Natural killer cell (primary cell): ENCODE results near the gene CCDC27. TPM values are rescaled to one million over a fixed set of nuclear protein-coding genes. Genes with fewer than 3 reads are reported as not detected.

ENCODE experiments used
- ATAC-seq, 3 donors: fragments of 150-1000 bp in 2 of 3; fragments of 200-7000 bp in 1 of 3; cut with Tn5 transposase; 1 replicate in 1 of 3; 2 replicates in 2 of 3; pipeline ENCODE4 v1.10.0; 2021; ENCODE audit warnings: mild to moderate bottlenecking in 2 of 3, moderate library complexity in 2 of 3
- DNase-seq, 2 donors: peaks; one replicate each; pipeline versions ENCODE4 v3.0.0 to v3.0.0-alpha.2; 2013 to 2021; ENCODE audit warnings: mixed read lengths in 1 of 2
- H3K27ac ChIP-seq: one replicate; pipeline ENCODE4 v1.5.1; 2013; ENCODE audit warnings: mild to moderate bottlenecking, low read length
- H3K27me3 ChIP-seq: one replicate; pipeline ENCODE4 v1.6.1; 2013; ENCODE audit warnings: low read length; ENCODE audit not compliant: control insufficient read depth, insufficient read depth
- H3K36me3 ChIP-seq: one replicate; pipeline ENCODE4 v1.6.1; 2013; ENCODE audit warnings: low read length; ENCODE audit not compliant: control insufficient read depth, insufficient read depth
- H3K4me1 ChIP-seq: one replicate; pipeline ENCODE4 v1.6.1; 2013; ENCODE audit warnings: low read length; ENCODE audit not compliant: control insufficient read depth, insufficient read depth
- H3K4me3 ChIP-seq: one replicate; pipeline ENCODE4 v1.5.1; 2013; ENCODE audit warnings: low read length
- H3K9me3 ChIP-seq: one replicate; pipeline ENCODE4 v1.6.1; 2013; ENCODE audit warnings: low read length; ENCODE audit not compliant: control insufficient read depth, insufficient read depth
- H3K27ac Mint-ChIP-seq, 2 donors: one replicate each; pipeline ENCODE4 v1.8.0; 2022; ENCODE audit warnings: mild to moderate bottlenecking in 2 of 2, mixed read lengths in 2 of 2, moderate library complexity in 1 of 2
- H3K27me3 Mint-ChIP-seq, 2 donors: one replicate each; pipeline ENCODE4 v1.8.0; 2022; ENCODE audit warnings: low read depth in 2 of 2, mixed read lengths in 2 of 2
- H3K36me3 Mint-ChIP-seq: one replicate; pipeline ENCODE4 v1.8.0; 2022; ENCODE audit warnings: mixed read lengths
- H3K4me1 Mint-ChIP-seq, 2 donors: one replicate each; pipeline ENCODE4 v1.8.0; 2022; ENCODE audit warnings: mixed read lengths in 2 of 2
- H3K4me3 Mint-ChIP-seq: one replicate; pipeline ENCODE4 v1.8.0; 2022; ENCODE audit warnings: mild to moderate bottlenecking, moderate library complexity, mixed read lengths
- H3K9me3 Mint-ChIP-seq, 2 donors: one replicate each; pipeline ENCODE4 v1.8.0; 2022; ENCODE audit warnings: mixed read lengths in 2 of 2
- CTCF ChIP-seq: fragments of 200-600 bp; IDR thresholded peaks from one replicate; pipeline ENCODE4 v1.8.0; 2022; ENCODE audit warnings: antibody characterized with exemption
- WGBS: methylation state at CpG from one replicate; pipeline ENCODE4 v1.1.7; 2013; ENCODE audit warnings: missing lambda C conversion rate; ENCODE audit not compliant: insufficient coverage; 5-methylcytosine and 5-hydroxymethylcytosine counted together
- intact Hi-C: fragments of 100-400 bp; cut with micrococcal nuclease; formaldehyde crosslinking; loops from one replicate; pipeline ENCODE4 v1.14.2; 2022
- total RNA-seq, 4 donors: library from RNA; stranded (reverse); fragments of 120-200 nt in 1 of 4; gene quantifications; one replicate each; pipeline versions ENCODE4 v1.2.3 to v1.2.4, GENCODE V29; 2013 to 2022

The CCDC27 gene
- total RNA-seq, 3 donors from 2014 or later (not counting 1 experiment from before 2014, with no cell fraction given), result not detected

GRCh38 chr1:3727042-3727824 lies 25.0 kb upstream of the CCDC27 start:
- intact Hi-C loops, result no loop called here
- no peak overlapping the region for H3K27ac Mint-ChIP-seq
- no peaks in the 10 kb centered on the region for H3K36me3 ChIP-seq
- H3K27me3 Mint-ChIP-seq, result no peaks in the 10 kb centered on the region
- no peaks in the 10 kb centered on the region for H3K9me3 ChIP-seq
- no peaks in the 10 kb centered on the region for H3K27me3 ChIP-seq
- H3K4me1 Mint-ChIP-seq, result peaks cover 0 to 5% of the 10 kb centered on the region in 2 donors
- H3K27ac ChIP-seq, result no peak overlapping the region
- no peak overlapping the region for H3K4me3 ChIP-seq
- TF ChIP-seq CTCF, result no peak
- peak in 1 of 3 donors; percentile 42 for ATAC-seq
- H3K9me3 Mint-ChIP-seq, result peaks cover 0 to 2% of the 10 kb centered on the region in 2 donors
- peak in 1 of 2 donors; percentile 23 for DNase-seq
- 56% methylated on average over 37 of the region's 37 CpGs for WGBS
- H3K4me1 ChIP-seq, result no peaks in the 10 kb centered on the region
- no peaks in the 10 kb centered on the region for H3K36me3 Mint-ChIP-seq
- H3K4me3 Mint-ChIP-seq, result no peak overlapping the region

DNA sequence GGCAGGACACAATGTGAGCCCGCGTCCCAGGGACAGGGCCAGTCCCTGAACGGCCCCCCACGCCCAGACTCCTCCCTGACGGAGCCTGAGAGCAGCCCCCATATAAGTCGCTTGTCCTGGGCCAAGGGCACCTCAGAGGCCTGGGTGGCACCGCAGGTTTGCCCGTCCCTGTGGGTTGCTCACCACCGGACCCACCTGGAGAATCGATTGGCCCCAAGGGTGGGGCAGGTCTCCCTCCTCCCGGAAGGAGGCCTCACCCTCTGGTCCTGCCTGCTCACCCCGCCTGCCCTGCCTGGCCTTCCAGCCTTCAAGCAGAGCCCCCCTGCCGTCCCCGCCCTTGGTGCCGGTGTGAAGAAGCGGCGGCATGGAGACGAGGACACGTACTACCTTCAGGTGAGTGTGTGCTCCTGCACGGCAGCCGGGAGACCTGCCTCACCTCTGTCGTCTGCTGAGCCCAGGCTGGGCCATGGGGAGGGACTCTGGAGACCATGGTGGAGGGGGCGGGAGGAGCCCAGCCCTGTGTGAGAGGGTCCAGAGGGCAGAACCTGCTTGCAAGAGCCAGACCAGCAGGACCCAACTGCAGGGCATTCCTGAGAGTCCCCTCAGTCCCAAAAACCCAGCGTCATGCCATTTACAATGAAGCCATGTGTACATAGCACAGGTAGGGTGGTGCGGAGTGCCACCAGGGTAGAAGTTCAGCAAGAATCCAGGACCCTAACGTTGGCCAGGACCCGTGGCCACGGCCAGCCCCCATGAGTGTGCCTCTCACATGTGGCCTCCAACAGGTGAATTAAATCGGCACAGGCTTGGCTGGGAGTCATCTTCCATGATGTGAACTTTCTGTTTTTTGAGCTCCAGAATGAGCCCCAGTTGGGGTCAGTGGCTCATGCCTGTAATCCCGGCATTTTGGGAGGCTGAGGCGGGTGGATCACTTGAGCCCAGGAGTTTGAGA lies 24.1 kb upstream of the CCDC27 start:
- WGBS, result 87% methylated on average over 31 of the region's 31 CpGs
- H3K9me3 Mint-ChIP-seq, result peaks cover 0 to 2% of the 10 kb centered on the region in 2 donors

DNA sequence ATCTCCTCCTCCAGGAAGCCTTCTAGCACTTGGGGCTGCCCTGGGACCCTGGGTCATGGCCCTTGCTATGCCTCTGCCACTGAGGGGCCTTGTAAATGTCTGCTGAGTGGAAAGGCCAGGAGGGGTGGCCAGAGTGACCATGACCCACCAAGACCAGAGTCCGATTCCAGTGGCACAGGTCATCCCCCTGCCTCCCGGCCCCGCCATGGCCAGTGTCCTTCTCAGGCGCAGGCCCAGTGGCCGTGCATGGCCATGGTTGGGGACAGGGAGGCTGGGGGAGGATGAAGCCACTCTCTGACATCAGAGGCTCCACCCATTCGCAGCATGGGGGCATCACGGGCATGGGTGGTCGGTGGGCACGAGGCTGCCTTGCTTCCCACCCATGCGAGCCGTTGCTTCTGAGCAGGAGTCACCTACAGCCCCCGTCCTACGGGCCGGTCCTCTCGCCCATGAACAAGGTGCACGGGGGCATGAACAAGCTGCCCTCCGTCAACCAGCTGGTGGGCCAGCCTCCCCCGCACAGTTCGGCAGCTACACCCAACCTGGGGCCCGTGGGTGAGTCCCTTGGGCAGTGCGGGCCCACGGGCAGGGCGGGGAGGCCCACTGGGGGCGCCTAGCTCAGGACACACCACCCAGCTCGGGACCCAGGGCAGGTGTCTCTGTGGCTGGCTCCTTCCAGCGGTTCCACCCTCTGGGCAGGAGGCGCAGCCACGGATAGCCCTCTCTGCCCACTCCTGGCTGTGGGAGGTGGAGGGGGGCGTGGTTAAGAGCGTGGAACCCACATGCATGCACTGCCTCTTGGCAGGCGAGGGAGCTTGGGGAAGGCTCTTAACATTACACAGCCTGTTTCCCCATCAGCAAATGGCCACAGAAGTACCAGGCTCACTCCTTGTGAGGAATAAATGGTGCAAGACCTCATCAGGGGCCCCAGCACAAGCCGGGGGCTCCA lies 22.4 kb upstream of the CCDC27 start:
- Histone ChIP-seq H3K27me3 (no peaks in the 10 kb centered on the region), H3K4me1 (no peaks in the 10 kb centered on the region), H3K36me3 (no peaks in the 10 kb centered on the region), H3K27ac (no peak overlapping the region), H3K9me3 (no peaks in the 10 kb centered on the region), H3K4me3 (no peak overlapping the region)
- intact Hi-C loops, result no loop called here
- no peak overlapping the region for H3K27ac Mint-ChIP-seq
- TF ChIP-seq CTCF, result no peak
- 77% methylated on average over 31 of the region's 32 CpGs for WGBS
- H3K4me3 Mint-ChIP-seq, result no peak overlapping the region
- no peaks in the 10 kb centered on the region for H3K27me3 Mint-ChIP-seq
- no peak for ATAC-seq
- H3K36me3 Mint-ChIP-seq, result no peaks in the 10 kb centered on the region
- no peak for DNase-seq
- no peaks in the 10 kb centered on the region for H3K4me1 Mint-ChIP-seq
- peaks cover 0 to 2% of the 10 kb centered on the region in 2 donors for H3K9me3 Mint-ChIP-seq

More for the DNA sequence above, 24.1 kb upstream of the CCDC27 start:
- no peaks in the 10 kb centered on the region for H3K36me3 Mint-ChIP-seq
- no peak overlapping the region for H3K27ac Mint-ChIP-seq
- H3K27ac ChIP-seq, result no peak overlapping the region
- intact Hi-C loops, result no loop called here
- no peaks in the 10 kb centered on the region for H3K27me3 ChIP-seq
- DNase-seq, result no peak
- no peak overlapping the region for H3K4me3 Mint-ChIP-seq
- H3K36me3 ChIP-seq, result no peaks in the 10 kb centered on the region
- TF ChIP-seq CTCF, result no peak
- ATAC-seq, result no peak
- H3K4me3 ChIP-seq, result no peak overlapping the region
- peaks cover 0 to 5% of the 10 kb centered on the region in 2 donors for H3K4me1 Mint-ChIP-seq
- H3K9me3 ChIP-seq, result no peaks in the 10 kb centered on the region
- H3K4me1 ChIP-seq, result no peaks in the 10 kb centered on the region
- H3K27me3 Mint-ChIP-seq, result no peaks in the 10 kb centered on the region
